ENCODE data around the gene ANKS1A.

DNA sequence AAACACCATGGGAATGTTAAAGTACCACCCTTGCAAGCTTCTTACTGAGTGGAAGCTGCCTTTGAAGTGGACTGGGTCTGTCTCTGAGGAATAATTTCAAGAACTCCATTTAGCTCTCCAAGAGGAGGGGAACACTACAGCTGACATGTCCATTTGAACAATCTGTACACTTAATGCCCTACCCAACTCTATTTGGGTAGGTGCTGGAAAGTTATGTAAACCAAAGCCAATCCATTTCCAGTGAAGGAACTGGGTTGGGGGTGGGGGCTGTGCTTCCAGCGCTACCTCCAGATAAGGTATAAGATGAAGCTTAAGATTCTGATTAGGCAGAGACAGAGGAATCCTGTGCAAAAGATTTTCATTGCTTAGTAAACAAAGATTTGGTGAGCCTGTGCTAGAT, 130.1 kb downstream of the ANKS1A start:
- TF ChIP-seq, protein P1, sequence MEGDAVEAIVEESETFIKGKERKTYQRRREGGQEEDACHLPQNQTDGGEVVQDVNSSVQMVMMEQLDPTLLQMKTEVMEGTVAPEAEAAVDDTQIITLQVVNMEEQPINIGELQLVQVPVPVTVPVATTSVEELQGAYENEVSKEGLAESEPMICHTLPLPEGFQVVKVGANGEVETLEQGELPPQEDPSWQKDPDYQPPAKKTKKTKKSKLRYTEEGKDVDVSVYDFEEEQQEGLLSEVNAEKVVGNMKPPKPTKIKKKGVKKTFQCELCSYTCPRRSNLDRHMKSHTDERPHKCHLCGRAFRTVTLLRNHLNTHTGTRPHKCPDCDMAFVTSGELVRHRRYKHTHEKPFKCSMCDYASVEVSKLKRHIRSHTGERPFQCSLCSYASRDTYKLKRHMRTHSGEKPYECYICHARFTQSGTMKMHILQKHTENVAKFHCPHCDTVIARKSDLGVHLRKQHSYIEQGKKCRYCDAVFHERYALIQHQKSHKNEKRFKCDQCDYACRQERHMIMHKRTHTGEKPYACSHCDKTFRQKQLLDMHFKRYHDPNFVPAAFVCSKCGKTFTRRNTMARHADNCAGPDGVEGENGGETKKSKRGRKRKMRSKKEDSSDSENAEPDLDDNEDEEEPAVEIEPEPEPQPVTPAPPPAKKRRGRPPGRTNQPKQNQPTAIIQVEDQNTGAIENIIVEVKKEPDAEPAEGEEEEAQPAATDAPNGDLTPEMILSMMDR (conservative IDR thresholded peaks at IDR 0.05) = no peak
- TF ChIP-seq EZH2 (IDR thresholded peaks at IDR 0.05; ENCODE audit: low read depth) = no peak

Measured in PC-9 (cell line).